NCI-H2107 treated with DMSO at 0.1 percent for 48 hours (cell line): ENCODE data around the gene TTC28.
"Not testable (repeated sequence)": the region's sequence is repeated elsewhere in the genome, so short reads cannot be mapped to it uniquely, and the experiment has no call there.

Source experiments
- DNase-seq: peaks from one replicate; lab custom pipeline; 2025; ENCODE audit not compliant: unreplicated experiment; lab: John Stamatoyannopoulos, UW

The TTC28 gene

DNA sequence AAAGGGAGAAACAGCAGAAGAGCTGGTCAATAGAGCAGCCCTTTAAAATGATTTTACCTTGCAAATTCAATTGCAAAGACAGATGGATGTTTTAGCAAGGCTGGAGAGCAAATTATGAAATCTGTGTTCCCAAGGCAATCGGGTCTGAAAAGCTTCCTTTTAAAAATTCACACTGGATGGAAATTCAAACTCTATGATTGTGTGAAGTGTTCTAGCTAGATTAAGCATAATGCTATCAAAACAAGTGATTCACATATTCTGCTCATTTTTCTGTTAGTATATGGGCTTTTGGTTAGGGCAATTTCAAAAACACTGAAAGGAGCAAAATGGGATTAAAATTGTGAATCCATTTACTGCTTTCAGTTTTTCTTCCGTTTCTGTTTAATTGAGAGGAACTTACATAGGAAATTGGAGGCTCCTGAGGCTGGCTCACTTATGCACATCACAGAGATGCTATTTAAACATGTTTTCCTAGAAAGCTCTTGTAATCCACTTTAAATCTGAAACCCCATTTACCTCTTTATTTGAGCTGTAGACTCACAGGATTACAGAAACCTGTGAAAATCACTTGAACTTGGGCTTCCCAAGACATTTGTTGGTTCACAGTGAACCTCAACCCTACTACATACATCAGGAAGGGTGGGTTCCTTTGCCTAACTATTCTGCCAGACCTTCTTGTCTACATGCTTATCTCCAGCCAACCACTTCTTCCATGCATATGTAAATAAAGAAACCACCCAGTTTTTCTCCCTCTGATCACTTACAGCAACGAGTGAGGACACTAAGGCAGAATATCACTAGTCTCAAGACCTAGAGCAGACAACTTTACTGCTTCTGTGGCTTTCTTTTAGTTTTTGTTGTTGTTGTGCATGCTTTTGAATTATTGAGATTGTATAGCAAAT lies 558.7 kb downstream of the TTC28 start:
- DNase-seq, result no peak

DNA sequence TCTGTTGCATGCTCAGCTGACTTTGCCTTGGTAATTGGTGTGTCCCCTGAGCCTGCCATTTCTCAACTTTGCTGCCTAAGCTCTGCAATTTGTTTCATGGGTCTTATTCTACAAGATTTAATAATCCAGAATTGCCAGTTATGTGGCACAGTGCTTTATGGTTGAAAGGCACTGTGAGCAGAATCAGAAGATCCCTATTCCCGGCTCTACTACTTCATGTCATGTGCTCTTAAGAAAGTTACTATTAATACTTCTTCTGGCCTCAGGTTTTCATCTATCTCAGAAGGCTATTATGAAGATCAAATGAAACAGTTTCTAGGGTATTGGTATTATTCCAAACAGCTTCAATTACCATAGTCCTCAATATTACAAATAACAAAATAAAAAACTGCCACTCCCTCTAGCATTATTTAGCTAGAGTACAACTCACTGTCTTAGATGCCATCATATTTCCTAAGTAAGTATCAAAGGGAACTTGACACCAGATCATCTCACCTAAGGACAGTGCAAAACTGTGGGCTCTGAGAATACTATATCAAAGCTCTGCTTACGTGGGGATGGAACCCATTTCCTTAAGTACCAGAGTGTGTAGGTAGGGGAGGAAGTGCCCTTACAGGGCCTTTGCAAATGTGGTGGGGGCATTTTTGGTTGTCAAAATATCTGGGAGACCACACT lies 560.5 kb downstream of the TTC28 start:
- DNase-seq, result no peak

DNA sequence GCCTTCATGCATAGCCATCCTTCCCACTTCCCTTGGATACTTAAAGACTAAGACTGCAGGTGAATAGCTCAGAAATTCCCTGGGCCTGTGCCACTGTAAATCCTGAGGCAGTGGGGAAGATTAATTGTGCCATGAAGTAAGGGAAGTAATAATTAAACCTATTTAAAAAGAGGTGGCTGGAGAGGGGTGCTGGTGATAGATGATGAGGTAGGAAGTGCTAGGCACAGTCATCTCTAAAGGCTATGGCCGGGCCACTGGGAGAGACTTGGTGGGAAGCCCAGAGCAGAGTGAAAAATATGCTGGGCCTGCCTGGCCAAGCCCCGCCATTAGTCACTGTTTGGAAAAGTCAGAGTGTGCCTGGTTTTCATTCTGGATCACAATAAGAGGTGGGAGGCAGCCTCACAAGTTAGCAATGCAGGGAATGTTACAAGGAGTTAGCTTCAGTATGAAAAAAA lies 563.4 kb downstream of the TTC28 start:
- no peak for DNase-seq

DNA sequence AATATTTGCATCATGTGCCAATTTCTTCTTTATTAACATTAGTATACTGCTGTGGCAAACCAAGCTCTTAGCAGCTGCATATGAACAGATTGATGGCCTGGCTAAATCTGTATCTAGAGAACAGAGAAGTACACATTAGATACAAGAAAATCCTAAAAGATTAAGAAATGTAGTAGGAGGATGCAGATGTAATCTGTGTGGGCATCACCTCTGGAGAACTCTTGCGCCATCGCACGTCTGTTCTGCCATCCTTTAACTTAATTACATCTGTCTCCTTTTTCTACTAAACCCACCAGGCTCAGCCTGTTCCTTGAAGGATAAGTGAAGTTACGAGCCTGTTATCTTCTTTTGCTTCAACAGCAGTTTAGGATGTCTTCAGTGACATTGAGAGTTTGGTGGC lies 564.2 kb downstream of the TTC28 start:
- DNase-seq, result no peak

DNA sequence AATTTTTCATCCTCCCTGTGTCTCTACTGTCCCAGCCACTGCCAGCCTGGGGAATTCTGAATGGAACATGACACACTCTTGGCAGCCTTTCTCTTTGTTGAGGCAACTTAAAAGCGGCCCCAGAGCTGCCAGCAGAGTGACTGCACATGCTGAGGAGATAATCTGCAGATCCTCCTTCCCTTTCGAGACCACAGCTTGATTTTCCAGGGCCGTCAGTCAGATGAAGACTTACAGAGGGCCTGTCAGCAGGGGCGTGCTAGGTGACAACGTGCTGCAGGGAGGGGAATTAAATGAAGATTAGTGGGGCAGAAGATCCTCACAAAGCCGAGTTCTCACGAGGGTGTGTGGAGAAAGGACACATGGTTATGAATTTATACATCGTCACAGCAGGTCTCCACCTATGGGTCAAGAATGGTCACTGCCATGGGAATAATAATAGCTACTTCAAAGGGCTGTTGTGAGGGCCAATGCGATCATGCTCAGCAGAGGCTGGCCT lies 567.0 kb downstream of the TTC28 start:
- no peak for DNase-seq

DNA sequence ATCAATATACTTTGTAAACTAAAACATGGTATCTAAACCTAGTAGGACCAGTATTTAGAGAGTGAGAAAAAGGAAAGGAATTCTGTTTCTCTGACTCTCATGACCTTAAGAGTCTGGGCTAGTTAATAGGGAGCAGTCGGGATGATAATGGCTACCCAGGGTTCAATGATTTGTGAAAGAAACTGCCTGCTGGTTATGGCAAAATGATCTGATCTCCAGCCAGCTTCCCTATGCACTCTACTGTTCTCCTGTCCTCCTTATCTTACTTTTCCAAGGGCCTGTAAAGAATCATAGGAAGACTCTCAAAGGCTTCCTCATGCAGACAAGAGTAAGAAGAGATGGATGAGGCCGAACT lies 567.5 kb downstream of the TTC28 start:
- no peak for DNase-seq

DNA sequence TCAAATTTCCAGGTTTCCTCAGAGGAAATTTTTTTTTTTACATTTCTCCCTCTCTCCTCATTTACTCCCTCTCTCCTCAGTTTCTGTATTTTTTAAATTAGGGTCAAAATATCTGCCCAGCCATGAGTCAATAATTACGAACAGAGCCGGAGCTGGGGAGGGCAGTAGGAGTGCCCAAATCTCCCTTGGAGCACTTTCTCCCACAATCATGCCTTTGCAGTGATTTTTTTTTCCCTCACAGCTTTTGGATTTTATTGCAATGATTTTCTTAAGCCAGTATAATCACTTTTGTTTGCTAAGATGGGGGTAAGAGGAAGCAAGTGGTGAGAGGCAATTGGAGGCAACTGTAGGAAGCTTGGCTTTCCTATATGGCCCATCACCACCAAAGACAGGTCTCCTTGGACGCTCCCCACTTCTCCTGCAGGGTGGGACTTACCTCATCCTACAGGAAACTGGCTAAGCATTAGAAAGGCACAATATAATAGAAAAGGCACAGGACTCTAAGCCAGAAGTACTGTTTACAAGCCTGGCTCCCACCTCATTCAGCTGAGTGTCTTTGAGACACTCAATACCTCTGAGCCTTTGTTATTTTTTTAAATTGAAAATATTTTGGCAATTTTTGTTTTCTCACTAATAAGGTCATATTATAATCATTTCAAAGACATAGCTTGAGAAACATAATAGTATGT lies 568.0 kb downstream of the TTC28 start:
- no peak for DNase-seq

DNA sequence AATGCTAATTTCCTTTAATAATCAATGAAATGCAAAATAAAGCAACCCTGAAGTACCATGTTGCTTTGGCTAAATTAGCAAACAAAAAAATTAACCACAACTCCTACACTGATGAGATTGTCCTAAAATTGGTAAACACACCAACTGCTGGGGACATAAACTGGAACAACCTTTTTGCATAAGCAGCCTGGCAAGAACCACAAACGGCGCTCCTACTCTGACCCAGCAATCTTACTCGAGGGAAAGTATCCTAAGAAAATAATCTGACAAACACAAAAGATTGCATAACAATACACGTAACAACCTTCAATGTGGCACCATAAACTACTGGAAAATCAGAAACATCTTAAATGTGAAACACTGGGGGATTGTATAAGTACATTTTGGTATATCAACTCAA lies 570.8 kb downstream of the TTC28 start:
- DNase-seq, result no peak

DNA sequence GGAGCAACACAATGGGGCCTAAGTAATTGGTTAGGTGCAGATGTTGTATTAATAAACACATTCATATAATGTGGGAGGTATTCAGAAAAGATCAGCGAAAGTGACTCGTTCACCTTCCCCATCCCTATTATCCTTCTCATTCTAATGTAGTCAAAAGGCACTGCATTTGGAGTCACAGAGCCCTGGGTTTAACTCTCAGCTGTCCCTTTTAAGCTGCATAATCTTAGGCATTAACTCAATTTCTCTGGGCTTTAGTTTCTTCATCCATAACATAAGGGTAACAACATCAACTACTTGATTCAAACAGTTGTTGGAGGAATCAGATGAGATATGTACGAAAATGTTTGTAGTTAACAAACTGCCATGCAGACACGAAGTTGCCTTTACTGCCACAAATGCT lies 573.0 kb downstream of the TTC28 start:
- no peak for DNase-seq

DNA sequence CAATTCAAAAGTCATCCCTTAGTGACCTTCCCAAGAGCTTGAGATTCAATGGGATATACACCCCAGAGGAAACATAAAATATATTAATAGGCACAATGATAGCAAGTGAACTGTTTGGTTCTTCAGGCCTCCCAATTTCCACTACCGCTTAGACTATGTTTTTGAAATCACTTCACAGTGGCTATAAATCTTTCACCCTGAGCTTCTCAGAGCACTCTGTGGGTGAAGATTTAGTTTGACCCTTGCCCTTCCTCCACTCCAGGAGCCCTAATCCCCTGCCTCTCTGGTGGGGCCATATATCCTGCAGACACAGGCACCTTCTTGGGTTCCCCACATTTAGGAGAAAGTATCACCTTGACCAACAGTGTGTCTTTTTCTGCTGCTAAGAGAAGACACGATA lies 573.7 kb downstream of the TTC28 start:
- no peak for DNase-seq

DNA sequence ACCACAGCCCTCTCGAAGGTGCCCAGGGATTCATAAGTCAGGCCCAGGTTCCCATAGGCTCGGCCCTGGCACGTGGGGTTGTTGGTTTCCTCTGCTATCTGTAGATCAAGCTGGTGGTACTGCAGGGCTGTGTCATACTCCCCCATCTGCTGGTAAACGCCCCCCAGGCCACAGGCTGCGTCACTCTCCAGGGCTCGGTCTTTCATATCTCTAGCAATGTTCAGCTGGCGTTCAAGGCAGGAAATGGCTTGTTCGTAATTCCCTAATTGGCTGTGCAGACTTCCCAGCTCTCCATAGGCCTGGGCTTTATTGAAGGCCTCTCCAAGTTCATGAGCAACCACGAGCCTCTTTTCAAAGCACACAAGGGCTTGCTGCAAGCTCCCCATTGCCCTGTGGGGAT lies 574.2 kb downstream of the TTC28 start:
- DNase-seq, result no peak

DNA sequence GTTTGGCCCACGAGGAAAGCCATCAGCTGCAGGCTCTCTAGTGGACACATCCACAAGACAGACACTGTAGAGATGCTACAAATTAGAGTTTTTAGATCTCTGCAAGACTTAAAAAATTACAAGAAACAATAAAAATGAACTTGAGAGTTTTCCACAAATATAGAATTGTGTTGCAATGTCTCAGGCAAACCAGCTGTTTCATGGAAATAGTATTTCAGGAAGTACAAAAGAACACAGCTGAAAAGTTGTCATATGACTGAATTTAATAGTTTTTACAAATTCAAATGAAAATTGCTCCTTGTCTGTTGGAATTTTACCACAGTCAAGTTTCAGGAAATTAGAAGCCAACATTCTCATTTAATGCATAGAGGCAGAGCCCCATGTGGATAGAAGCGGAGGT lies 576.0 kb downstream of the TTC28 start:
- no peak for DNase-seq

DNA sequence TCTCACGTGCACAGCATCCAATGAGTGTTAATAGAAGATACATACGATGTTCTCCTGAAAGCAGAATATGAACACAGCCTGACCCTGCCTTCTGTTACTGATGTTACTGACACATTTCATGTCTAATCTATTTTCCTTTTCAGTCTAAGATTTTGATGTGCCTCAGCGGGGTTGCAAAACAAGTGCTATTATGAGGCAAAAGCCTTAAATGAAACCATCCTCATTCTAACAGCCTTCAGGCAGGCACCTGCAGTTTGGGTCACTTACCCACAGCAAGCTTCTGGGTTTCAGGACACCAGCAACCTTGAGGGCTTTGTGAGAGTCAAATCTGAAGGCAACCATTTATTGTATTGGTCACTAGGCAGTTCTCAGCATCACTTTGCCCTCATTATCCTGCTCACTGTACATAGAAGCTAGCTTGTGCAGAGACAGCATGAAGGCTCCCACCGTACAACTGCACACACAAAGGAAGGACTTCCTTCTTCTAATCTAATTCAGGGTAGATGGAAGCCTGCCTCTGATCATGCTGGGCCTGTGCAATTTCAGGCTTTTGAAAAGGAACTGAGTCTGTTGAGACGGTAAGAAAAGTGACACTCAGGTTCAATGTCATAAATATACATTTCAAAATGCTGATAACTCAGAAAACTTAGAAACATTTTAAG lies 577.4 kb downstream of the TTC28 start:
- no peak for DNase-seq

DNA sequence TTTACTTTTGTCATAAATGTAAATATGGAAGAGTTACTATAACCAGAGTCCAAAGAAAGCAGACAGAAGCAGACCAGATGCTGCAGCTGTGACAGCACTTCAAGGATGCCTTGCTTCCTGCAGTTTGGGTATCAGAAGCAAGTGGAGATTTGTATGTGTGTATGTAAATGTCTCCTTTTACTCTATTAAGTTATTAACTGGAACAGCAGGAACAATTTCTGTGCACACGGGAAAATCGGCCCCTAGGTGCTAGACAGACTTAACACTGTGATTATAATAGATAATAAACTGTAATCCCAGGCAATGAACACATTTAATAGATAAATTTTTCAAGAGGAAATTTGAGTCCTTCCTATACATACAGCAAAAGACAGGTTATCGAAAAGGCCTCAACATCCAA lies 582.0 kb downstream of the TTC28 start:
- DNase-seq, result no peak

DNA sequence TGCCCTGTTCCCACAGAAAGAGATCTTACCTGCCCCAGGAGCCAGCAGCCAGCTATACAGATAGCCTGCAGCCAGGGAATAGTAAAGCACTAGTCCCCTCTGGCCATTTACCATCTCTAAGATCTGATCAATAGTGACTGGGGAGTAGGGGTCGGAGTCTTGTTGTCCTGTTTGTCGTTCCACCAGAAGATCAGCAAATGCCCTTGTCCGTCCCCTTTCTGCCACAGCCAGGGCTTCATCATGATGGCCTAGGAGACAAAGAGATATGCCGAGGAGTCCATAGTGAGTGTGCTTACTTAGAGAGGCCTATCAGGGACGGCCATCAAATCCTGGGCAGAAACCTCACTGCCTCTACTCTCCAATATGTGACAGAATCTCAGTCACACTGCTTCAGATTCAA lies 583.5 kb downstream of the TTC28 start:
- no peak for DNase-seq

DNA sequence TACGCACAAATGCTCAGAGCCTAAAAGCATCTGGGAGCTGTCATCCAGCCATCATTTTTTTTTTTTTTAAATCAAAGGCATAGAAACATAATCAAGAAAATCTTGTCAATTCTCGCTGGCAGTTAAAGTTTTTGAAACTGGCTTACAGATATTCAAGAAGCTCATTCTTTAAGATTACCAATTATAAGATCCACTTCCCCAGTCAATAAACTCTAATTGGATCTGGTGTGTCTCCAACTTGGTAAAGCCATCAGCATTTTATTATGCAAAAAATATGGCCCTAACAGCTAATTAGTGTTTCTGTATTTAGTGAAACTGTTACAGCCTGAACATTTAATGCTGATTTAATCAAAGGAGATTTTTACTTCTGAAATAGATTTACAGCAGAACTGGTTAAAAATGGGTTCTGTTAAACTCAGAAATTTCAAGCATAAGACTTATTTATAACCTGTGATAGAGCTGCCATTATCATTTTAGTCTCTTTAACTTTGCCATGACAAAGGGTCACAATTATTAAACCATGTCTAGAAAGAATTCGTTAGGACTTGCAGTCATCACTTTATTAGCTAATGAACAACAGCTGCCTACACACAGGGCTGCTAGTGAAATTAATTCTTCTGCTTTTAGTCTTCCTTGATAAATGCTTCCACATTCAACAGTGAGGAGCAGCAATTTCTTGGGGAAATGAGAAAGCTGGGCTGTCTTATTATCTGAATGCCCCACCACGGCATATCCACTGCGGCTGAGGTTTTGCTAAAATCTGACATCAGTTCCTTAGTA lies 584.1 kb downstream of the TTC28 start:
- DNase-seq, result no peak

DNA sequence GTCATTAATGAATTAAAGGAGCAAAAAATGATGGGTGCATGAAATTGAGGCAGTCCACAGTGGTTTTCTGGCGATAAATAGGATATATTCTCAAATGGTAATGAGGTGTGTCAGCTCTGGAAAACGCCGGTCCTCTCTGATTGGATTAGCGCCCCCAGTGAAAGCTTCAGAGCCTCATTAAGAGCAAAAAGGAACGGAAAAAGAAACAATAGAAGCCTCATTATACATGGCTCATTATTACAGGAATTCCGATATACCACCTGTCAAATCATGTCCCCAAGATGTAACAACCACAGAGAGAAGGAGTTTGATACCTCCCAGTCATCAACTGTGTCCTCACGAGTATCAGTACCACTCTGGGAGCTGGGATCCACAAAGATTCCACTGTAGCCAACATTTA lies 584.9 kb downstream of the TTC28 start:
- no peak for DNase-seq

DNA sequence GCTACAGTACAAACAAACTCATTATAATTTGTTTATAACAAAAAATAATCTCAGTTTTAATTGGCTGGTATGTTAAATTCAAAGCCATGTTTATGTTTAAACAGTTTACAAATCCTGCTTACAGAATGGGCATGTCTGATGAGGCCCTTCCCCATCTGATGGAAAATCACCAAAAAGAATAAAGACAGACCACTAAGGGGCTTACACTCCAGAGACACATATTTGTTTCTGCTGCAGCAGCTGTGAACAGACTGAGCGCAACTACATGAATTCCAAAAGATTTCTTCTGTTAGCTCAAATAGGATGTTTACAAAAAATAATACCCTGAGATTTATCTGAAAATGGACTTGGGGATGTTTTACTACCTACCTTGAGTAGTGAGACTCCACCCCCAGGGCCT lies 585.9 kb downstream of the TTC28 start:
- no peak for DNase-seq

DNA sequence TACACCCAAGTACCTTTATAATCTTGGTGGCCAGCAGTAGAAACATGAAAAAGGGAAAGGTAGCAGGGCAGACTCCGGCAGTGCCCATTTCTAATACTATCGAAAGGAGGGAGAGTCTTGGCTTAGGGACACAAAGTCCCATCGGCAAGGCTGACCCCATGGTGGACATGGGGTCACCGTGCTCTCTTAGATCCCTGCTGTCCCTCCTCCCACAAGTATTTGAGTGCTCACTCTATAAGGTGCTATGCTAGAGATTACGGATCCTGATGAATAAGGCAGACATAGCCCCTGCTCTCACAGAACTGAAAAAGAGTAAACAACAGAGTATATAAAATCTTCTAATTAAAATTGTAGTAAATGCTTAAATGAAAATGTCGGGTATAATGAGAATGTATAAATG lies 588.2 kb downstream of the TTC28 start:
- no peak for DNase-seq

DNA sequence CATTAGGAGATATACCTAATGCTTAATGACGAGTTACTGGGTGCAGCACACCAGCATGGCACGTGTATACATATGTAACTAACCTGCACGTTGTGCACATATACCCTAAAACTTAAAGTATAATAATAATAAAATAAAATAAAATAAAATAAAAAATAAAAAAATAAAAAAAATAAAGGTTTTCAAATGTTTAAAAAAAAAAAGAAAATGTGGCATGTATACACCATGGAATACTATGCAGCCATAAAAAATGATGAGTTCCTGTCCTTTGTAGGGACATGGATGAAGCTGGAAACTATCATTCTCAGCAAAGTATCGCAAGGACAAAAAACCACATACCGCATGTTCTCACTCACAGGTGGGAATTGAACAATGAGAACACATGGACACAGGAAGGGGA lies 590.1 kb downstream of the TTC28 start:
- DNase-seq, result not testable (repeated sequence)

DNA sequence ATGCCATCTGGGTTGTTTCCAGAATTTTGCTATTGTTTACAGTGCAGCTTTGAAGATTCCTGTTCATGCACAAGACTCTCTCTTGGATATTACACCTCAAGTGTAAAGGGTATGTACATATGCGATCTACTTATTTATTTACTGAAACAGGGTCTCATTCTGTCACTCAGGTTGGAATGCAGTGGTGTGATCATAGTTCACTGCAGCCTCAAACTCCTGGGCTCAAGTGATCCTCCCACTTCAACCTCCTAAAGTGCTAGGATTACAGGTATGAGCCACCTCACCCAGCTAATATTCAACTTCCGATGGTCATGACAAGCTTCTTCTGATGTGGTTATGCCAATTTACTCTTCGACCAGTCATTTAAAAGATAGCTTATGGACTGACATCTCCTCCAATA lies 602.5 kb downstream of the TTC28 start:
- no peak for DNase-seq
